GM12873 (cell line): Measurements from ENCODE around the gene VSIG8.

Experiments
- TF ChIP-seq, protein P1 (sequence below): IDR thresholded peaks from 2 replicates; pipeline ENCODE4 v1.5.1; 2012; ENCODE audit warnings: low read depth, mild to moderate bottlenecking, moderate library complexity, low read length, control low read depth; ENCODE audit not compliant: insufficient read depth; ENCODE audit errors: missing control alignments

Gene VSIG8

DNA sequence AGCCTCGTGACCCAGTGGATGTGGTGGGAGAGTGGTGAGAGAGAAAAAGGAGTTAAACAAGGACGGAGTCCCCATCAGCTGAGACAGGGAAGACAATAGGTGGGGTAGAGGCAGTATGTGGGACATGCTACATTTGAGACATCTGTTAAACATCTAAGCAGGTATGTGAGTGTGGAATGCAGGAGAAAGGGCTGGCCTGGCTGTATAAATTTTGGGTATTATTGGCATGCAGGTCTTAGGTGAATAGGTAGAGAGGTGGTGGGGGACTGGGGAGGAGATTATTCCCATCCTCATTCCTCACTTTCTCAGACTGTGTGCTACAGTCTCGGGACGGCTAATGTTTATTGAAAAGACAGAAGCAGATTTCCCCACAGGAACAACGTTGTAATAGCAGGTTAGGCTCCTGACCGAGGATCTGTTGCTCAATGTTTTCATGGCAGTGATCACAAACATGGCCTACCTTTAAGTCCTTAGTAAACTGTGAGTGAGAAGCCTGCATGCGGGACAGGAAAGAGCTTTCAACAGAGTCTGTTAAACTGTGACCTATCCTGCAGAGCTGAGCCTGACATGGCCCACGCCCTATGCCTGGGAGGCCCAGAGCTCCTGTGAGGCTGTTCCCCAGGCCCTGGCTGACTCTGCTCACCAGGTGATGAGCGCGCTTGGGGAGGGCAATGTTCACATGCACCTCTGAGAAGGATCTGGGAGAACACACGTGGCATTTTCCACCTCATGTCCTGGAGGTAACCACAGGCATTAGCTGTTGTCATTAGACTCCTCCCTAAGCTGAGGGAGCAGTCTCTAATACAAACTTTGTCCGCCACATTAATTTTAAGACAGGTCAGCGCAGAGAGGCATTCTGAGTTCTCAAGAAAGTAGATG is 16.5 kb downstream of the VSIG8 start:
- TF ChIP-seq, protein P1, sequence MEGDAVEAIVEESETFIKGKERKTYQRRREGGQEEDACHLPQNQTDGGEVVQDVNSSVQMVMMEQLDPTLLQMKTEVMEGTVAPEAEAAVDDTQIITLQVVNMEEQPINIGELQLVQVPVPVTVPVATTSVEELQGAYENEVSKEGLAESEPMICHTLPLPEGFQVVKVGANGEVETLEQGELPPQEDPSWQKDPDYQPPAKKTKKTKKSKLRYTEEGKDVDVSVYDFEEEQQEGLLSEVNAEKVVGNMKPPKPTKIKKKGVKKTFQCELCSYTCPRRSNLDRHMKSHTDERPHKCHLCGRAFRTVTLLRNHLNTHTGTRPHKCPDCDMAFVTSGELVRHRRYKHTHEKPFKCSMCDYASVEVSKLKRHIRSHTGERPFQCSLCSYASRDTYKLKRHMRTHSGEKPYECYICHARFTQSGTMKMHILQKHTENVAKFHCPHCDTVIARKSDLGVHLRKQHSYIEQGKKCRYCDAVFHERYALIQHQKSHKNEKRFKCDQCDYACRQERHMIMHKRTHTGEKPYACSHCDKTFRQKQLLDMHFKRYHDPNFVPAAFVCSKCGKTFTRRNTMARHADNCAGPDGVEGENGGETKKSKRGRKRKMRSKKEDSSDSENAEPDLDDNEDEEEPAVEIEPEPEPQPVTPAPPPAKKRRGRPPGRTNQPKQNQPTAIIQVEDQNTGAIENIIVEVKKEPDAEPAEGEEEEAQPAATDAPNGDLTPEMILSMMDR, result no peak

DNA sequence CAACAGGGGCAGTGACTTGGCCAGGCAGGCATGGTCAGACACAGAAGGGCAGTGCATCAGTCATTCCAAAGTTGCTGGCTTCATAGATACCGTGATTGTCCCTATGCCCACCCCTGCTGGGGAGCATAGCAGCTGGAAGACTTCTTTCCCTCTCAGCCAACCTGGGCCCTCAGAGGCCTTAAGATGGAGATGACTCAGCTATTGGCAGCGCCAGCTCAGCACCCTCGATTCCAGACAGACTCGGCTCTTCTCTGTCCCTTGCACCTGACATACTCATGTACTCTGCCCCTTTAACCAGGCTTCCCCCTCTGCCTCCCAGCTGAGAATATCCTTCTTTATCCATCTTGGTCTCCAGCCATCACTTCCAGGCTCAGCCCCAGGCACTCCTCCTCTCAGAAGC is 19.0 kb downstream of the VSIG8 start:
- TF ChIP-seq, protein P1, result no peak

DNA sequence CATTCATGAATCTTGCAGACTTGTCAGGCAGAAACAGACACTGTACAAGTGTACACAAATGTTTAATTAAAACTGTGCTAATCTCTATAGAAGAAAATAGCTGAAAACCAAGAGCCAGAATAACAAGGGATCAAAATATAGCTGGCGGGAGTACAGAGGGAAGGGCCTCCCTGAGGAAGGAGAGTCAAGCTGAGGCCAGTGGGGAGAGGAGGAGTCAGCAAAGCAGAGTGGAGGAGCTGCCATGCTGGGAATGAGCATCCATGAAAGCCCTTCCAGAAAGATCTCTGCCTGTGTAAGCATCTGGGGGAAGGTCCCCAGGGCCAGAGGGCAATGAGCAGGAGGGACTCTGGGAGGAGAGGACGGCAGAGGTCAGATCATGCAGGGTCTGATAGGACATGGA is 20.7 kb downstream of the VSIG8 start:
- TF ChIP-seq, protein P1, result no peak

DNA sequence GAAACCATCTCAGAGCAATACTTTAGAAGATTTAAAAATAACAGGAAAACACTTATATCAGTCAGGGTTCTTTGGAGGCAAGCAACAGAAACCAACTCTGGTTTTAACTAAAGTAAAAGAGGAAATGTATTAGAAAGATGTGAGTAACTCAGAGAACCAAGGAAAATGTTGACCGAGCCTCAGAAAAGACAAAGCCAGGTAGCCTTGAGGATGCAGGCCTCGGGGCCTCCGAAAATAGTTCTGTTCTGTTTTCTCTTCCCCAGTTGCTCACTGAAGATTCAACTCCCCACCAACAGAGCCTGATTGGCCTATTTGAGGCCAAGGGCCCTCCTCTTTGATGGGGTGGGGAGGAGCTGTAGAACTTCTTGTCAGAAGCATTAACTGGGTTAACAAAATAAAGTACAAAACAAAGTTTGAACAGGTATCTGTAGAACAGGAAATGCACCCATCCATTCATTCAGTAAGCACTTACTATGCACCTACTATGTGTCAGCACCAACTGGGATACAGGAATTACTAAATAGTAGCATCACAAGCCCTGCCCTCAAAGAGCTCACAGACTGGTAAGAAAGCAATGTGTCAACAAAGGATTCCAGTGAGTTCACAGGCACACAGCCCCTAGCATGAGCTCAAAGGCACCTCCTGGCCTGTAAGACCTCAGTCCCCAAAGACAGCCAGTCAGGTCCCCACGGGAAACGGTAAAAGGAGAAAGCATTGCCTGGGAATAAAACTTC is 23.2 kb downstream of the VSIG8 start:
- TF ChIP-seq, protein P1, result no peak

DNA sequence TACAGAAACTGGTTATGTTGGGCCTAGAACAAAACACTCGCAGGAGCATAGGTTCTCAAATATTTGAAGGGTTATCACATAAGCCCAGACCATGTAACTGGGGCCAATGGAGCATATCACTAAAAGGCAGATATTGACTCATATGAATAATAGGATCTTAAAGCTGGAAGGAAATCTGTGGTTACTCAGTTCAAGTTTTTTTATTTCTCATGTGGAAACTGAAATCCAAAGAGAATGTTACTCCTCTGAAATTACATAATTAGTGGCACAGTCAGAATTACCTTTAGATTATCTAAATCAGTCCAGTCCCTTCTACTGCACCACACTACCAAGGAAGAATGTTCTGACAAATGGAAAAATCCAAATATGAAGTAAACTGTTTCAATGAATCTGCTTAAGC is 23.7 kb downstream of the VSIG8 start:
- TF ChIP-seq, protein P1, result no peak

DNA sequence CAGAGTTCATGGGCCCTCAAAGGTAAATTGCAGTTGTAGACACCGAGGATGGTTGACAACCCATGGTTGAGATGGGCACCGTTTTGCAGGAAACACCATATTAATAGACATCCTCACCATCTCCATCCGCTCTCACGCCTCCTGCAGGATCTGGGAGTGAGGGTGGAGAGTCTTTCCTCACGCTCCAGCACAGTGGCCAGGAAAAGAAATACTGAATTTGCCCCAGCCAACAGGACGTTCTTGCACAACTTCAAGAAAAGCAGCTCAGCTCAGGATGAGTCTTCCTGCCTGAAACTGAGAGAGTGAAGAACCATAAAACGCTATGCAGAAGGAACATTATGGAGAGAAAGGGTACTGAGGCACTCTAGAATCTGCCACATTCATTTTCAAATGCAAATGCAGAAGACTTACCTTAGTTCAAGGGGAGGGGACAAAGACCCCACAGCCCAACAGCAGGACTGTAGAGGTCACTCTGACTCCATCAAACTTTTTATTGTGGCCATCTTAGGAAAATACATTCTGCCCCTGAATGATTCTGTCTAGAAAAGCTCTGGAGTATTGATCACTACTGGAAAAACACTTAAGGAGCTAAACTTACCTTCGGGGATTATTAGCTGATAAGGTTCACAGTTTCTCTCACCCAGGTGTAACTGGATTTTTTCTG is 26.5 kb downstream of the VSIG8 start:
- TF ChIP-seq, protein P1, result peak; percentile 16

DNA sequence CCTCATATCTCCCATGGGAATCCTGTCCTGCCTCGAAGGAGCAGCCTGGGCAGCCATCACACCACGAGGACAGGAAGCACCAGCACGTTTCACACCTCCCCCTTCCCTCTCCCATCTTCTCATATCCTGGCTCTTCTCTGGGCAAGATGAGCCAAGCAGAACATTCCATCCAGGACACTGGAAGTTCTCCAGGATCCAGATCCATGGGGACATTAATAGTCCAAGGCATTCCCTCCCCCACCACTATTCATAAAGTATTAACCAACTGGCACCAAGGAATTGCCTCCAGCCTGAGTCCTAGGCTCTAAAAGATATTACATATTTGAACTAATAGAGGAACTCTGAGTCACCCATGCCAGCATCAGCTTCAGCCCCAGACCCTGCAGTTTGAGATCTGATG is 27.1 kb downstream of the VSIG8 start:
- TF ChIP-seq, protein P1, result no peak
